H1 (cell line): ENCODE results near the gene ZNF346. TPM values are rescaled to one million over a fixed set of nuclear protein-coding genes. Genes with fewer than 3 reads are reported as not detected.

ENCODE experiments used
- MAFK ChIP-seq: IDR thresholded peaks from 2 replicates; pipeline ENCODE4 v1.6.1; 2012; ENCODE audit warnings: low read depth, mild to moderate bottlenecking, improper control_type of control experiment, low read length
- PHF8 ChIP-seq: fragments of 200-600 bp; sonication (generic); conservative IDR thresholded peaks from 2 replicates; pipeline ENCODE4 v1.7.1; 2012; ENCODE audit warnings: low read depth, mild to moderate bottlenecking, inconsistent platforms, low read length, moderate library complexity
- SIRT6 ChIP-seq: IDR thresholded peaks from one replicate; pipeline ENCODE4 v1.7.1; 2012; ENCODE audit warnings: low read length, inconsistent platforms
- SP1 ChIP-seq: IDR thresholded peaks from 2 replicates; pipeline ENCODE4 v1.6.1; 2011; ENCODE audit warnings: low read depth, low read length
- TBP ChIP-seq: IDR thresholded peaks from 2 replicates; pipeline ENCODE4 v1.6.1; 2011; ENCODE audit warnings: low read depth, low read length, improper control_type of control experiment
- polyA plus RNA-seq, 7 experiments: library from polyadenylated mRNA; depleted of rRNA in 3 of 7; stranded (reverse) in 5 of 7; unstranded in 2 of 7; fragments of >200 nt in 5 of 7; fragments of 200-250 nt in 2 of 7; gene quantifications; 1 replicate in 5 of 7; 2 replicates in 1 of 7; 4 replicates in 1 of 7; pipeline versions ENCODE4 v1.2.1 to v1.2.3, GENCODE V29; 2011 to 2013; ENCODE audit warnings: missing spikeins in 2 of 7, mixed read lengths in 2 of 7
- total RNA-seq: library from RNA; stranded (reverse); fragmentation: NEBNext Ultra II Directional; extraction: Animal tissue kit (Norgen Biotek cat#: 25700); gene quantifications from 2 replicates; pipeline ENCODE4 v1.2.1, GENCODE V29; 2021

The ZNF346 gene
- total and polyA plus RNA-seq, 2 of the 8 experiments (the other 6 are each of a cell fraction or from before 2014, with no cell fraction given), result 19.9 to 20.8 TPM

DNA sequence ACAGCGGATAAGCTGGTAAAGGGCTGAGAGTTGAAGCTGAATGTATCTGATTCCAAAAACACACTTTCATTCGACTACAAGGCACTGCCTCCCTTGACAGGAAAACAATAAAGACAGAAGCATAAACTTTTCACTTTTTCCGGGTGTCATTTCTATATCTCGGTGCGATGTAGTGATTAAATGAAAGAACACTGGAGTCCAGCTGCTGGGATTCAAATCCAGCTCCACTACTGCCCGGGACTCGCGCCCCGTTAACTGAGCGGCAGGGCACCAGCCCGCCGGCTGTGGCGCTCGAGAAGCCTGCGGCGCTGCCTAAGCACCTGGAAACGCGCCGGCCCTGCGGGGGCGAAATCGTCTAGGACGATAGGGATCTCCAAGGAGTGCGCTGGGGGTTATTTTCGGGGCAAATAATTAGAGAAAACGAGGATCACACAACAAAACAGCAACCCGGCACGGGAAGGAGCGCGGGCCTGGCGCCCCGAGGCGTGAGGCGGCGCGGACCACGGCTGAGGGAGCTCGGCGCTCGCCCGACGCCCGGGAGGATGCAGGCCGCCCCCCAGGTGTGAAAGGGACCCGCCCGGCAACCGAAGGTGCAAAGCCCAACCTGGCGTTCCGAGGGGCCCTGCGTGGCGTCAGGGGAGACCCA is 16.8 kb upstream of the ZNF346 start (continued):
- no peak for TF ChIP-seq SP1
- no peak for TF ChIP-seq MAFK
- no peak for TF ChIP-seq TBP
- no peak for TF ChIP-seq PHF8
- TF ChIP-seq SIRT6, result no peak
